GM12878 (cell line): ENCODE measurements around the gene PTPN20. TPM values are rescaled to one million over a fixed set of nuclear protein-coding genes. Genes with fewer than 3 reads are reported as not detected.

Source experiments
- ATAC-seq: fragments of 200-7000 bp; cut with Tn5 transposase; 3 replicates; pipeline ENCODE4 v1.9.1; 2020; ENCODE audit warnings: mild to moderate bottlenecking, moderate library complexity
- BruUV-seq: library from RNA; stranded (reverse); fragments of 400-500 nt; replicated peaks from 2 replicates; lab custom pipeline; 2021; lab: Mats Ljungman, UMichigan
- CTCF ChIA-PET: fragments of 300-600 bp; sonication (Branson Sonifier 250); formaldehyde crosslinking; extraction: SDS; loops from one replicate; lab custom pipeline; 2021; ENCODE audit warnings: inconsistent platforms; lab: Yijun Ruan, JAX
- POLR2A ChIA-PET: fragments of 350-600 bp; formaldehyde crosslinking; extraction: SDS; loops from one replicate; lab custom pipeline; 2021; ENCODE audit warnings: inconsistent platforms; lab: Charles Lee
- RAD21 ChIA-PET: fragments of 300-600 bp; sonication (Branson Sonifier 250); formaldehyde crosslinking; loops from one replicate; lab custom pipeline; 2023; ENCODE audit warnings: antibody characterized with exemption; ENCODE audit not compliant: unreplicated experiment; lab: Charles Lee
- SMC1A ChIA-PET: fragments of 300-600 bp; sonication (Branson Sonifier 250); formaldehyde crosslinking; loops from one replicate; lab custom pipeline; 2023; ENCODE audit not compliant: unreplicated experiment, uncharacterized antibody; lab: Charles Lee
- DNase-seq: peaks from one replicate; pipeline ENCODE4 v3.0.0-alpha.2; 2011; ENCODE audit warnings: low read depth, low spot score
- FAIRE-seq: peaks from 3 replicates; lab custom pipeline; 2011; peaks lifted over from hg19 to GRCh38; lab: Jason Lieb, UNC
- H2AFZ ChIP-seq: 2 replicates; pipeline ENCODE4 v1.6.0; 2011; ENCODE audit warnings: low read depth, low read length, control low read depth; ENCODE audit not compliant: control insufficient read depth
- H3K27ac ChIP-seq: 2 replicates; pipeline ENCODE4 v1.5.1; 2011; ENCODE audit warnings: control low read depth; ENCODE audit not compliant: control insufficient read depth, insufficient read depth
- H3K27me3 ChIP-seq, 2 experiments: replicated peaks in 1 of 2; 2 replicates each; pipeline versions ENCODE4 v1.6.0 to v1.6.1; 2011; ENCODE audit warnings: low read length in 1 of 2; ENCODE audit not compliant: control insufficient read depth in 2 of 2, insufficient read depth in 2 of 2
- H3K36me3 ChIP-seq, 2 experiments: 2 replicates each; pipeline ENCODE4 v1.5.1; 2011; ENCODE audit warnings: low read length in 1 of 2; ENCODE audit not compliant: control insufficient read depth in 2 of 2, insufficient read depth in 2 of 2
- H3K4me1 ChIP-seq: 2 replicates; pipeline ENCODE4 v1.6.1; 2011; ENCODE audit warnings: mild to moderate bottlenecking, low read length, moderate library complexity, mixed read lengths; ENCODE audit not compliant: control insufficient read depth, insufficient read depth
- H3K4me2 ChIP-seq: 2 replicates; pipeline ENCODE4 v1.6.0; 2011; ENCODE audit warnings: control low read depth; ENCODE audit not compliant: control insufficient read depth, insufficient read depth
- H3K4me3 ChIP-seq: fragments of 200-600 bp; sonication (generic); 2 replicates; pipeline ENCODE4 v1.5.1; 2016
- H3K79me2 ChIP-seq: 2 replicates; pipeline ENCODE4 v1.6.0; 2011; ENCODE audit warnings: low read length; ENCODE audit not compliant: control insufficient read depth, insufficient read depth
- H3K9ac ChIP-seq: 2 replicates; pipeline ENCODE4 v1.8.0; 2011; ENCODE audit warnings: low read length, control low read depth, mixed read lengths; ENCODE audit not compliant: control insufficient read depth, insufficient read depth
- H3K9me3 ChIP-seq: replicated peaks from 3 replicates; pipeline ENCODE4 v1.5.1; 2011; ENCODE audit warnings: mild to moderate bottlenecking, low read length; ENCODE audit not compliant: control insufficient read depth, insufficient read depth
- H4K20me1 ChIP-seq: 2 replicates; pipeline ENCODE4 v1.6.0; 2011; ENCODE audit not compliant: control insufficient read depth, insufficient read depth
- BCL11A ChIP-seq: IDR thresholded peaks from 2 replicates; pipeline ENCODE4 v1.6.1; 2011; ENCODE audit warnings: low read depth, low read length
- BCLAF1 ChIP-seq: fragments of 450-650 bp; IDR thresholded peaks from 2 replicates; pipeline ENCODE4 v1.6.1; 2017; ENCODE audit warnings: antibody characterized with exemption, mild to moderate bottlenecking, moderate library complexity
- CBX3 ChIP-seq: fragments of 200-600 bp; sonication (generic); IDR thresholded peaks from 2 replicates; pipeline ENCODE4 v1.6.1; 2016; ENCODE audit warnings: low read depth, borderline replicate concordance
- CHD1 ChIP-seq: IDR thresholded peaks from 2 replicates; pipeline ENCODE4 v1.6.1; 2012; ENCODE audit warnings: low read depth, low read length, improper control_type of control experiment
- EED ChIP-seq: sonication (generic); IDR thresholded peaks from 2 replicates; pipeline ENCODE4 v1.6.1; 2016; ENCODE audit warnings: antibody characterized with exemption, low read depth
- MYC ChIP-seq: IDR thresholded peaks from 2 replicates; pipeline ENCODE4 v1.6.1; 2011; ENCODE audit warnings: mild to moderate bottlenecking, low read length, moderate library complexity, inconsistent platforms; ENCODE audit not compliant: insufficient read depth, insufficient replicate concordance, insufficient read length, severe bottlenecking
- NR2C1 ChIP-seq: fragments of 450-650 bp; IDR thresholded peaks from 2 replicates; pipeline ENCODE4 v1.6.1; 2017; ENCODE audit warnings: antibody characterized with exemption, mild to moderate bottlenecking, moderate library complexity
- RUNX3 ChIP-seq: IDR thresholded peaks from 2 replicates; pipeline ENCODE4 v1.6.1; 2012; ENCODE audit warnings: low read length, inconsistent platforms
- SKIL ChIP-seq: fragments of 450-650 bp; IDR thresholded peaks from 2 replicates; pipeline ENCODE4 v1.6.1; 2017; ENCODE audit warnings: mild to moderate bottlenecking, low read depth, inconsistent platforms; ENCODE audit not compliant: poor library complexity, severe bottlenecking
- STAT3 ChIP-seq: IDR thresholded peaks from 2 replicates; pipeline ENCODE4 v1.6.1; 2011; ENCODE audit warnings: low read depth, low read length, improper control_type of control experiment
- TCF7 ChIP-seq: IDR thresholded peaks from 2 replicates; pipeline ENCODE4 v1.6.1; 2014; ENCODE audit warnings: antibody characterized with exemption, borderline replicate concordance
- USF1 ChIP-seq: IDR thresholded peaks from 2 replicates; pipeline ENCODE4 v1.6.1; 2011; ENCODE audit warnings: borderline replicate concordance, low read depth, mild to moderate bottlenecking, moderate library complexity, mixed read lengths, low read length; ENCODE audit not compliant: insufficient read depth; ENCODE audit errors: extremely low read length
- YBX1 ChIP-seq: fragments of 450-650 bp; IDR thresholded peaks from 2 replicates; pipeline ENCODE4 v1.6.1; 2016; ENCODE audit warnings: antibody characterized with exemption
- ZNF384 ChIP-seq: IDR thresholded peaks from 2 replicates; pipeline ENCODE4 v1.6.1; 2012; ENCODE audit warnings: low read depth, mild to moderate bottlenecking, low read length, improper control_type of control experiment, borderline replicate concordance
- WGBS: methylation state at CpG from one replicate; pipeline ENCODE4 v1.1.6; 2016; ENCODE audit warnings: low lambda C conversion rate; ENCODE audit not compliant: insufficient replicate concordance, insufficient coverage; ENCODE audit errors: missing lambda C conversion rate; 5-methylcytosine and 5-hydroxymethylcytosine counted together
- in situ Hi-C: fragments of 300-500 bp; cut with MboI; formaldehyde crosslinking; loops from 9 replicates; pipeline ENCODE4 v1.14.3; 2018; ENCODE audit warnings: mixed read lengths
- intact Hi-C: fragments of 100-400 bp; cut with micrococcal nuclease; formaldehyde crosslinking; loops from one replicate; pipeline ENCODE4 v1.14.2; 2022; ENCODE audit not compliant: unreplicated experiment
- polyA plus RNA-seq, 11 experiments: library from polyadenylated mRNA; depleted of rRNA in 4 of 11; unstranded in 6 of 11; stranded (reverse) in 5 of 11; fragments of >200 nt; fragmentation: Nextera tagmentation in 4 of 11; fragmentation: Illumina TruSeq in 1 of 11; extraction: Ambion mirVana in 4 of 11; extraction: Trizol in 1 of 11; gene quantifications; 1 replicate in 1 of 11; 2 replicates in 10 of 11; pipeline versions ENCODE4 v1.2.1 to v1.2.3, GENCODE V29; 2011 to 2016; ENCODE audit warnings: inconsistent platforms in 2 of 11, missing spikeins in 2 of 11, low read depth in 1 of 11
- total RNA-seq, 4 experiments: library from RNA; depleted of rRNA in 3 of 4; stranded (reverse); fragments of >200 nt in 3 of 4; fragmentation: Illumina TruSeq in 1 of 4; extraction: Trizol in 1 of 4; gene quantifications; 2 replicates each; pipeline versions ENCODE4 v1.2.1 to v1.2.3, GENCODE V29; 2013 to 2021

The PTPN20 gene
- total and polyA plus RNA-seq, 10 of the 15 experiments (the other 5 are each of a cell fraction or from before 2014, with no cell fraction given) = 0.04 to 3.4 (median 0.10) TPM; not detected in 4

DNA sequence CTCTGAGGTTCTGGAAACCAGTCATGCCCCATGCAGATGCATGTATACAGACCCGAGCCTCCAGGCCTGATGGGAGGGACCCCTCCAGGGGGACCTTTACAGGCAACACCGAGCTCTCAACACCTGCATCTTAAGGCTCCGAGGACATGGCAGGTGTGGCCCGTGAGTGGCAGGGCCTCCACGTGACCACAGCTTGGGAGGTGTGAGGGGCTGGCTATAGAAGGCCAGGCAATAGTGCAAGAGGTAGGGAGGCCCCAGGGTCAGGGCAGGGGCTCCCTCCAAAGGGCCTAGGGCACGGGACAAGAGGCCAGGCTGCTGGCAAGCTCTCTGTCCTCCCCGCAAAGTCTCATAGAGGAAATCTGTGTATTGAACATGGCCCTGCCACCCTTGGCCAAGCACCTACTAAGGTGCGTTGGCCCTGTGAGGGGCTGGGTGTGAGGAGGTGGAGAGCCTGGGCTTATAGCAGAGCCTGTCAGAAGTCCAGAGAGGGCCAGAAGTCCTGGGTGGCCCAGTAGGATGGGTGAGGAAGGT is 134.2 kb downstream of the PTPN20 start:
- FAIRE-seq (no peak), ATAC-seq (no peak), DNase-seq (no peak)
- 0 out of 2 replicates have a peak, but pooled peaks cover 2% of the 10 kb centered on the region for H4K20me1 ChIP-seq
- no peaks in the 10 kb centered on the region for H3K79me2 ChIP-seq
- no peak overlapping the region for H3K4me3 ChIP-seq
- in situ Hi-C loops = no loop called here
- RAD21 ChIA-PET = interaction anchor here (1.0 to 1.8 kb wide), 2 partner anchors 76 to 267 kb away, joined by 3 to 12 read pairs; no protein-coding TSS in a partner anchor
- no peaks in the 10 kb centered on the region for H3K9me3 ChIP-seq
- H2AFZ ChIP-seq = no peak overlapping the region
- POLR2A ChIA-PET = no interaction called here
- SMC1A ChIA-PET = interaction anchor here (5.2 kb wide), 1 partner anchor 268 kb away, joined by 66 read pairs; no protein-coding TSS in a partner anchor
- WGBS = 8% methylated on average over 8 of the region's 8 CpGs
- H3K4me2 ChIP-seq = no peak overlapping the region
- BruUV-seq = no TSS peak
- H3K27me3 ChIP-seq = peaks cover 2% of the 10 kb centered on the region in 2 experiments; a peak in 3 of 4 replicates
- no peaks in the 10 kb centered on the region for H3K4me1 ChIP-seq
- no peak overlapping the region for H3K27ac ChIP-seq
- TF ChIP-seq TCF7 (no peak), NR2C1 (no peak), SKIL (no peak), ZNF384 (no peak), BCLAF1 (no peak), RUNX3 (no peak), YBX1 (no peak), STAT3 (no peak), EED (no peak), CBX3 (no peak), CHD1 (no peak), BCL11A (no peak), USF1 (no peak), MYC (no peak)
- TF ChIP-seq, all 136 proteins: peak for 0
- Histone ChIP-seq H3K9ac (no peak overlapping the region), H3K36me3 (no peaks in the 10 kb centered on the region)
- intact Hi-C loops = no loop called here
- CTCF ChIA-PET = interaction anchor here (1.0 to 6.9 kb wide), 3 partner anchors 23 to 277 kb away, joined by 3 to 135 read pairs (median 3); partner anchors contain the start of gene GDF2
